OCI-LY3 (cell line): ENCODE measurements around the gene SCUBE1.

ENCODE experiments used
- H2AFZ ChIP-seq: fragments of 200-600, 300-600 bp; shearing (Covaris generic); 2 replicates; pipeline ENCODE4 v1.6.0; 2014; ENCODE audit warnings: antibody characterized with exemption, low read depth, low read length
- H3K27ac ChIP-seq: fragments of 200-600, 300-600 bp; sonication (generic); 2 replicates; pipeline ENCODE4 v1.5.1; 2014; ENCODE audit warnings: mild to moderate bottlenecking, low read length, moderate library complexity, mixed read lengths
- H3K27me3 ChIP-seq: fragments of 200-600, 300-600 bp; sonication (generic); 2 replicates; pipeline ENCODE4 v1.6.1; 2014; ENCODE audit warnings: low read depth, low read length, mixed read lengths
- H3K36me3 ChIP-seq: fragments of 200-600, 300-600 bp; sonication (generic); replicated peaks from 2 replicates; pipeline ENCODE3; 2014; ENCODE audit warnings: low read depth, low read length, mixed read lengths
- H3K4me1 ChIP-seq: fragments of 300-600, 200-600 bp; sonication (generic); 2 replicates; pipeline ENCODE4 v1.6.1; 2014; ENCODE audit warnings: low read length, mixed read lengths
- H3K4me2 ChIP-seq: fragments of 200-600, 300-600 bp; sonication (generic); 2 replicates; pipeline ENCODE4 v1.6.1; 2014; ENCODE audit warnings: low read length, mixed read lengths
- H3K4me3 ChIP-seq: fragments of 300-600, 200-600 bp; sonication (generic); 2 replicates; pipeline ENCODE4 v1.5.1; 2014; ENCODE audit warnings: antibody characterized with exemption, mild to moderate bottlenecking, low read length, moderate library complexity
- H3K79me2 ChIP-seq: fragments of 300-600, 200-600 bp; shearing (Covaris generic); 2 replicates; pipeline ENCODE4 v1.6.1; 2014; ENCODE audit warnings: mild to moderate bottlenecking, low read length, mixed read lengths
- H3K9ac ChIP-seq: fragments of 300-600, 200-600 bp; shearing (Covaris generic); 2 replicates; pipeline ENCODE4 v1.6.0; 2014; ENCODE audit warnings: mild to moderate bottlenecking, low read length, moderate library complexity
- H3K9me3 ChIP-seq: fragments of 200-600, 300-600 bp; shearing (Covaris generic); 2 replicates; pipeline ENCODE4 v1.6.1; 2014; ENCODE audit warnings: low read length, mixed read lengths; ENCODE audit not compliant: insufficient read depth
- H4K20me1 ChIP-seq: fragments of 200-600, 300-600 bp; sonication (generic); 2 replicates; pipeline ENCODE4 v1.6.1; 2016; ENCODE audit warnings: low read length, mixed read lengths; ENCODE audit not compliant: insufficient read depth
- EZH2phosphoT487 ChIP-seq: fragments of 200-600 bp; shearing (Covaris generic); IDR thresholded peaks from 2 replicates; pipeline ENCODE4 v1.6.1; 2018; ENCODE audit warnings: antibody characterized with exemption, mixed run types, low read depth
- TF ChIP-seq, protein P1 (sequence below): fragments of 200-600, 300-600 bp; sonication (generic); IDR thresholded peaks from 2 replicates; pipeline ENCODE4 v1.5.1; 2014; ENCODE audit warnings: antibody characterized with exemption, low read length, low read depth

The SCUBE1 gene

DNA sequence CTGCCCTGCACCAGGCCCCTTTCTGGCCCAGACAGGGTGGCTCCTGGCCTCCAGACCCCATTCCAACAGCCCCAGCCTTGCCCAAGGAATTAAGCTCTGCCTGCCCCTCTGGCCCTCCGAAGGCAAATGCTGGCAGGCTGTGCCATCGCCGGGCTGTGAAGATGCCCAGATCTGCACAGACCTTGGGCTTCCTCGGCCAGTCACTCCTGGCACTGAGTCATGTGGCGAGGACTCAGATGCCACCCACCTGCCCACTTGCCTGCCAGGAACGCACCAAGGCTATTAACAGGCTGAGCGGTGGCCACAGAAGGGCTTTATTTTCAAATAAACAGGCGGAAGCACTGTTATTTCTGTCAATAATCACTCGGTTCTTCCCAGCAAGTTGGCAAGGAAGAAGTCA lies 105.9 kb downstream of the SCUBE1 start:
- H2AFZ ChIP-seq = no peak overlapping the region
- no peak overlapping the region for H3K9ac ChIP-seq
- no peaks in the 10 kb centered on the region for H3K36me3 ChIP-seq
- peaks cover 28% of the 10 kb centered on the region for H3K27me3 ChIP-seq
- H3K27ac ChIP-seq = no peak overlapping the region
- TF ChIP-seq, protein P1, sequence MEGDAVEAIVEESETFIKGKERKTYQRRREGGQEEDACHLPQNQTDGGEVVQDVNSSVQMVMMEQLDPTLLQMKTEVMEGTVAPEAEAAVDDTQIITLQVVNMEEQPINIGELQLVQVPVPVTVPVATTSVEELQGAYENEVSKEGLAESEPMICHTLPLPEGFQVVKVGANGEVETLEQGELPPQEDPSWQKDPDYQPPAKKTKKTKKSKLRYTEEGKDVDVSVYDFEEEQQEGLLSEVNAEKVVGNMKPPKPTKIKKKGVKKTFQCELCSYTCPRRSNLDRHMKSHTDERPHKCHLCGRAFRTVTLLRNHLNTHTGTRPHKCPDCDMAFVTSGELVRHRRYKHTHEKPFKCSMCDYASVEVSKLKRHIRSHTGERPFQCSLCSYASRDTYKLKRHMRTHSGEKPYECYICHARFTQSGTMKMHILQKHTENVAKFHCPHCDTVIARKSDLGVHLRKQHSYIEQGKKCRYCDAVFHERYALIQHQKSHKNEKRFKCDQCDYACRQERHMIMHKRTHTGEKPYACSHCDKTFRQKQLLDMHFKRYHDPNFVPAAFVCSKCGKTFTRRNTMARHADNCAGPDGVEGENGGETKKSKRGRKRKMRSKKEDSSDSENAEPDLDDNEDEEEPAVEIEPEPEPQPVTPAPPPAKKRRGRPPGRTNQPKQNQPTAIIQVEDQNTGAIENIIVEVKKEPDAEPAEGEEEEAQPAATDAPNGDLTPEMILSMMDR = no peak
- H3K9me3 ChIP-seq = no peaks in the 10 kb centered on the region
- no peak overlapping the region for H3K4me2 ChIP-seq
- H3K79me2 ChIP-seq = no peaks in the 10 kb centered on the region
- H3K4me3 ChIP-seq = no peak overlapping the region
- no peaks in the 10 kb centered on the region for H3K4me1 ChIP-seq
- no peaks in the 10 kb centered on the region for H4K20me1 ChIP-seq

DNA sequence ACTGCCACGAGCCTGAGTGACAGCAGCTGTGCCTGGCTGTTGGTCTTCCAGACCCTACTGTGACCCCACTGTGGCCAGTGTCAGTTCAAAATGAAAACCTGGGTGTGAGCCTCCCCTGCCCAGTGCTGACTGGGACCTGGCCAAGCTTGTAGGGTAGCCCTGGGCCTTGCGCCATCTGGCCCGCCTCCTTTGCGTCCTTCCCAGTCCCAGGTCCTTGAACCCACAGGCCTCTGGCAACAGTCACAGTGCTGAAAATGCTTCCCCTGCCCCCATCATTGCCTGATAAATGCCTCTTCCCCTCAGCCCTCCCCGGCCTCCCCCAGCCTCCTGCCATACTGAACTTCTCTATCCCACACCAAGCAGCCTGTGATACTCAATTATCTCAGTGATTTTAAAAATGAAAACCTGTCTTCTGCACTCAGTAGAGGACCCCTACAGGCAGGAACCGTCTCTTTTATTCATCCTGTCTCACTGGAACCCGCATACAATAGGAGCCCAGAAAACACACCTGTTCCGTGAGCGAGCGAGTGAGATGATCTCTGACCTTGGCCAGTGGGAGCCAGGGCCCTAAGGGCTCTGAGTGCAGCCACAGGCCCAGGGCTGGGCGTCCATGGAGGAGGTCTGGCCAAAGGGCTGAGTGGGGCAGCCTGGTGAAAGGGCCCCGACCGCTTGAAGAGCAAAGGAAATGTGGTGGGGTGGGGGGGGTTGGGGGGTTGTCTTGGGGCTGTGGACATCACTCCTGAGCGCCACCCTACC lies 106.6 kb downstream of the SCUBE1 start:
- Histone ChIP-seq H3K27ac (no peak overlapping the region), H3K9ac (no peak overlapping the region), H4K20me1 (no peaks in the 10 kb centered on the region), H3K36me3 (no peaks in the 10 kb centered on the region), H3K9me3 (no peaks in the 10 kb centered on the region), H3K4me3 (no peak overlapping the region), H3K4me1 (no peaks in the 10 kb centered on the region), H3K27me3 (peaks cover 28% of the 10 kb centered on the region), H2AFZ (no peak overlapping the region), H3K4me2 (no peak overlapping the region), H3K79me2 (no peaks in the 10 kb centered on the region)
- no peak for TF ChIP-seq EZH2phosphoT487
- TF ChIP-seq, protein P1 = no peak

DNA sequence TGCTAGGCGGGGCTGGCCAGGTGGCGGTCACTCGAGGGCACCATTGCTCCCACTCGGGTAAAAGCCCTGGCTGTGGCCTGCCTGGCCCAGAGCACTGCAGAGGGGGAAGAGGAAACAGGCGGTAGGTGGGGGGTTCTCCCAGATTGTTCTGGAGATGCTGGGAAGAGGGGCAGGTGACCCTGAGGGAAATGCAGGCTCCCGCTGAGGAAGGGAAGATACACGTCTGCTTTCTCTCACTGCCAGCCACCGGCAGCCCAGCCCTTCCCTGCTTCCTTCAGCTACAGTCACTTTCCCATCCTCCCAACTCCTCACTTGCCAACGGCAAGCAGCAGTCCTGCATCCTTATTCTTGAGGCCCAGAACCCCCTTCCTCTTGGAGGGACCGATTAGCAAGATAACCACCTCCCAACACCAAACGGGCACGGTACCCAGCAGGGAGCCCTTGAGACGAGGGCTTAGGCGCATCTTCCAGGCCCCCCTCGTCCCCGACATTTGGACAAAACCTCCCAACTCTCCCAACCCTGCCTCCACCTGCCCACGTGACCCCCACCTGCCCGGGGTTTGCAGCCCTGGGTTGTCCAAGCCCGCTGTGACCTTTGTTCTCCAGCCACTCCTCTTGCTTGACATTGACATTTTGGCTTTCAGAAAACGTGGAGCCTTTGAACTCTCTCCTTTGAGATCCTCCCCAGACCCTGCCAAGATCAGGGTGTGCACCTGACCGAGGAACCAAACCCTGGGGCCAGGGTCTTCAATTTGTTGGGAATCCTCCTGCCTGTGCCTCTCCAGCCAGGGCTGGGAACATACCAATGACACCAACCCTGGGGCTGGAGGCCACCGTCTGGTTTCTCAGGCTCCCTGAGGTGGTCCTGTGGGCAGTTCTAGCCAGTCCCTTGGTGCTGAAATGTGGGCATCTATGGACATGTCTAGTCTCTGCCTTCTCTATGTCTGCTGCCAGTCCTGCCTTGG lies 107.4 kb downstream of the SCUBE1 start:
- Histone ChIP-seq H3K4me2 (no peak overlapping the region), H2AFZ (no peak overlapping the region), H3K9me3 (no peaks in the 10 kb centered on the region), H3K27ac (no peak overlapping the region), H3K79me2 (no peaks in the 10 kb centered on the region), H3K4me1 (no peaks in the 10 kb centered on the region), H4K20me1 (no peaks in the 10 kb centered on the region), H3K36me3 (no peaks in the 10 kb centered on the region), H3K4me3 (no peak overlapping the region), H3K9ac (no peak overlapping the region), H3K27me3 (peaks cover 28% of the 10 kb centered on the region)
- TF ChIP-seq, protein P1 = no peak
- no peak for TF ChIP-seq EZH2phosphoT487
